PFSK-1 (cell line): Measurements from ENCODE around the gene MAP1LC3A.

Experiments used
- FOXP2 ChIP-seq: optimal IDR thresholded peaks from 2 replicates; pipeline ENCODE3; 2011; ENCODE audit warnings: borderline replicate concordance, control low read depth, inconsistent platforms; ENCODE audit not compliant: insufficient read depth; ENCODE audit errors: extremely low read length, extremely low read depth
- POLR2AphosphoS5 ChIP-seq: IDR thresholded peaks from 2 replicates; pipeline ENCODE4 v1.6.1; 2012; ENCODE audit warnings: low read depth, mild to moderate bottlenecking, control low read depth, low read length, moderate library complexity
- REST ChIP-seq, 2 experiments: IDR thresholded peaks; 2 replicates each; pipeline versions ENCODE4 v1.6.1 to v1.8.0; 2011 to 2012; ENCODE audit warnings: low read depth in 2 of 2, low read length in 2 of 2, control low read depth in 1 of 2, inconsistent platforms in 1 of 2, mild to moderate bottlenecking in 1 of 2, moderate library complexity in 1 of 2; ENCODE audit not compliant: insufficient read depth in 1 of 2
- SIN3A ChIP-seq: IDR thresholded peaks from 2 replicates; pipeline ENCODE4 v1.6.1; 2012; ENCODE audit warnings: mild to moderate bottlenecking, low read length, moderate library complexity, borderline replicate concordance; ENCODE audit not compliant: insufficient read depth
- TAF1 ChIP-seq: IDR thresholded peaks from 2 replicates; pipeline ENCODE4 v1.6.1; 2012; ENCODE audit warnings: low read length, control low read depth, borderline replicate concordance; ENCODE audit not compliant: insufficient read depth

Gene MAP1LC3A

GRCh38 chr20:34547844-34548613 is 10.5 kb upstream of the MAP1LC3A start:
- TF ChIP-seq REST (IDR thresholded peaks at IDR 0.05; ENCODE audit: insufficient read depth in 1 of 2, low read depth in 2 of 2, low read length in 2 of 2) (no peak), TAF1 (no peak), FOXP2 (no peak), POLR2AphosphoS5 (no peak), SIN3A (no peak)

- TF ChIP-seq TAF1 (no peak), POLR2AphosphoS5 (no peak), SIN3A (no peak), FOXP2 (no peak), REST (IDR thresholded peaks at IDR 0.05; ENCODE audit: insufficient read depth in 1 of 2, low read depth in 2 of 2, low read length in 2 of 2) (no peak)
Observed at GRCh38 chr20:34549291-34549928, 9.1 kb upstream of the MAP1LC3A start.

- no peak for TF ChIP-seq POLR2AphosphoS5
- no peak for TF ChIP-seq REST (IDR thresholded peaks at IDR 0.05; ENCODE audit: insufficient read depth in 1 of 2, low read depth in 2 of 2, low read length in 2 of 2)
- TF ChIP-seq SIN3A: no peak
- no peak for TF ChIP-seq TAF1
- TF ChIP-seq FOXP2: no peak
Observed at GRCh38 chr20:34549929-34550305, 8.6 kb upstream of the MAP1LC3A start.

- no peak for TF ChIP-seq TAF1
- TF ChIP-seq REST (IDR thresholded peaks at IDR 0.05; ENCODE audit: insufficient read depth in 1 of 2, low read depth in 2 of 2, low read length in 2 of 2): no peak
- TF ChIP-seq SIN3A: no peak
Observed at GRCh38 chr20:34552569-34552968, 5.9 kb upstream of the MAP1LC3A start.

GRCh38 chr20:34553366-34553867 is 5.1 kb upstream of the MAP1LC3A start:
- TF ChIP-seq FOXP2 (no peak), TAF1 (no peak), POLR2AphosphoS5 (no peak), SIN3A (no peak), REST (IDR thresholded peaks at IDR 0.05; ENCODE audit: insufficient read depth in 1 of 2, low read depth in 2 of 2, low read length in 2 of 2) (no peak)
